CD14-positive monocyte (primary cell): Measurements from ENCODE around the gene OPN1SW. TPM values are rescaled to one million over a fixed set of nuclear protein-coding genes. Genes with fewer than 3 reads are reported as not detected.

Source experiments
- DNase-seq, 3 donors: peaks; one replicate each; pipeline ENCODE4 v3.0.0-alpha.2; 2011 to 2022
- H2AFZ ChIP-seq: 2 replicates; pipeline ENCODE4 v1.6.0; 2012; ENCODE audit warnings: mild to moderate bottlenecking, low read depth, low read length, inconsistent platforms; ENCODE audit not compliant: insufficient read depth, poor library complexity, severe bottlenecking
- H3K27ac ChIP-seq, 2 donors: 1 replicate in 1 of 2; 2 replicates in 1 of 2; pipeline ENCODE4 v1.5.1; 2012 to 2013; ENCODE audit warnings: low read length in 2 of 2, control low read depth in 1 of 2, inconsistent platforms in 1 of 2, low read depth in 1 of 2, mild to moderate bottlenecking in 1 of 2
- H3K27me3 ChIP-seq, 2 donors: one replicate each; pipeline versions ENCODE4 v1.6.0 to v1.6.1; 2011 to 2013; ENCODE audit warnings: low read length in 2 of 2; ENCODE audit not compliant: control insufficient read depth in 2 of 2, insufficient read depth in 2 of 2
- H3K36me3 ChIP-seq, 2 donors: replicated peaks in 1 of 2; 1 replicate in 1 of 2; 2 replicates in 1 of 2; pipeline versions ENCODE4 v1.5.1 to v1.6.1; 2012 to 2013; ENCODE audit warnings: low read length in 2 of 2, control low read depth in 1 of 2, inconsistent platforms in 1 of 2, mild to moderate bottlenecking in 1 of 2; ENCODE audit not compliant: insufficient read depth in 2 of 2, control insufficient read depth in 1 of 2
- H3K4me1 ChIP-seq, 2 donors: 1 replicate in 1 of 2; 2 replicates in 1 of 2; pipeline versions ENCODE4 v1.5.1 to v1.6.1; 2012 to 2013; ENCODE audit warnings: low read length in 2 of 2, control low read depth in 1 of 2, inconsistent platforms in 1 of 2, mild to moderate bottlenecking in 1 of 2, moderate library complexity in 1 of 2; ENCODE audit not compliant: insufficient read depth in 2 of 2, control insufficient read depth in 1 of 2
- H3K4me2 ChIP-seq: replicated peaks from 2 replicates; pipeline ENCODE3; 2012; ENCODE audit warnings: low read length, moderate library complexity, mild to moderate bottlenecking; ENCODE audit not compliant: poor library complexity, severe bottlenecking; ENCODE audit errors: extremely low read depth
- H3K4me3 ChIP-seq, 3 experiments: fragments of 200-600 bp in 1 of 3; sonication (generic) in 1 of 3; replicated peaks in 1 of 3; 1 replicate in 2 of 3; 2 replicates in 1 of 3; pipeline ENCODE4 v1.5.1; 2011 to 2013; ENCODE audit warnings: low read length in 3 of 3, mild to moderate bottlenecking in 3 of 3, control low read depth in 2 of 3, low read depth in 2 of 3, inconsistent platforms in 1 of 3, moderate library complexity in 1 of 3
- H3K79me2 ChIP-seq: 2 replicates; pipeline ENCODE4 v1.6.0; 2012; ENCODE audit warnings: mild to moderate bottlenecking, control low read depth, inconsistent platforms, low read length, moderate library complexity; ENCODE audit not compliant: insufficient read depth
- H3K9ac ChIP-seq: 2 replicates; pipeline ENCODE4 v1.6.0; 2017; ENCODE audit warnings: low read length, mild to moderate bottlenecking; ENCODE audit not compliant: insufficient read depth, poor library complexity, severe bottlenecking
- H3K9me3 ChIP-seq, 2 donors: replicated peaks in 1 of 2; 1 replicate in 1 of 2; 2 replicates in 1 of 2; pipeline versions ENCODE4 v1.5.1 to v1.6.1; 2012 to 2013; ENCODE audit warnings: low read length in 2 of 2, control low read depth in 1 of 2; ENCODE audit not compliant: control insufficient read depth in 1 of 2, insufficient read depth in 1 of 2
- H4K20me1 ChIP-seq: 2 replicates; pipeline ENCODE4 v1.6.0; 2012; ENCODE audit warnings: mild to moderate bottlenecking, low read length, control low read depth, moderate library complexity; ENCODE audit not compliant: insufficient read depth
- H3K27ac Mint-ChIP-seq, 7 donors: one replicate each; pipeline ENCODE4 v1.8.0; 2020; ENCODE audit warnings: mild to moderate bottlenecking in 7 of 7, mixed read lengths in 7 of 7, moderate library complexity in 6 of 7, inconsistent platforms in 2 of 7
- H3K27me3 Mint-ChIP-seq, 3 donors: one replicate each; pipeline ENCODE4 v1.8.0; 2021 to 2022; ENCODE audit warnings: low read depth in 3 of 3, mild to moderate bottlenecking in 3 of 3, mixed read lengths in 3 of 3, moderate library complexity in 3 of 3, inconsistent platforms in 1 of 3
- H3K36me3 Mint-ChIP-seq, 2 donors: one replicate each; pipeline ENCODE4 v1.8.0; 2020; ENCODE audit warnings: mixed read lengths in 2 of 2, inconsistent platforms in 1 of 2, mild to moderate bottlenecking in 1 of 2
- H3K4me1 Mint-ChIP-seq: one replicate; pipeline ENCODE4 v1.8.0; 2020; ENCODE audit warnings: mild to moderate bottlenecking, mixed read lengths
- H3K4me3 Mint-ChIP-seq, 2 donors: one replicate each; pipeline ENCODE4 v1.8.0; 2020; ENCODE audit warnings: mild to moderate bottlenecking in 2 of 2, mixed read lengths in 2 of 2, moderate library complexity in 1 of 2
- H3K9me3 Mint-ChIP-seq, 7 donors: one replicate each; pipeline ENCODE4 v1.8.0; 2020 to 2022; ENCODE audit warnings: mixed read lengths in 7 of 7, mild to moderate bottlenecking in 6 of 7, moderate library complexity in 6 of 7, inconsistent platforms in 2 of 7
- WGBS: methylation state at CpG from one replicate; pipeline ENCODE4 v1.1.5; 2013; ENCODE audit warnings: missing lambda C conversion rate; ENCODE audit not compliant: insufficient coverage; 5-methylcytosine and 5-hydroxymethylcytosine counted together
- intact Hi-C, 2 donors: fragments of 100-400 bp; cut with micrococcal nuclease; formaldehyde crosslinking; loops; one replicate each; pipeline versions ENCODE4 v1.15.0 to v1.15.1; 2023
- polyA plus RNA-seq, 3 donors: library from polyadenylated mRNA; depleted of rRNA in 1 of 3; unstranded in 2 of 3; stranded (reverse) in 1 of 3; fragments of 300-500 nt in 2 of 3; fragments of >200 nt in 1 of 3; fragmentation: Illumina TruSeq in 2 of 3; gene quantifications; 1 replicate in 2 of 3; 2 replicates in 1 of 3; pipeline ENCODE4 v1.2.3, GENCODE V29; 2012 to 2021
- TF ChIP-seq, protein P1 (sequence below): fragments of 200-600 bp; IDR thresholded peaks from one replicate; pipeline ENCODE4 v1.8.0; 2022; ENCODE audit warnings: antibody characterized with exemption, mild to moderate bottlenecking

The OPN1SW gene
- polyA plus RNA-seq, 3 donors: not detected

DNA sequence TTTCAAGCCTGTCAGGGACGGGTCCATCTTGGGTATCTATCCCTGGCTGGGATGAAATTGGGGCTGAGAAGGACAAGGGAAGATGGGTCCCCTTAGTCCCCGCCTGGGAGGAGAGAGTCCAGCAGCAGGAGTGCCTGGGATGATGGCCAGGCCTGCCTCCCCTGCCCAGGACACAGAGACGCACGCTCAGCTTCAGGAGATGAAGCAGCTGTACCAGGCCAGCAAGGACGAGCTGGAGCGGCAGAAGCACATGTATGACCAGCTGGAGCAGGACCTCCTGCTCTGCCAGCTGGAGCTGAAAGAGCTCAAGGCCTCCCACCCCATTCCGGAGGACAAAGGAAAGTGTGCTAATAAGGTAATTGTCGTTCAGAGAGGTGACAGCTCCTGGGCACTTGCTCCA, 31.6 kb upstream of the OPN1SW start:
- intact Hi-C loops: no loop called here
- no peaks in the 10 kb centered on the region for H3K4me1 Mint-ChIP-seq
- Histone ChIP-seq H3K79me2 (no peaks in the 10 kb centered on the region), H3K4me1 (peaks cover 3 to 4% of the 10 kb centered on the region in 2 donors), H3K27me3 (no peaks in the 10 kb centered on the region), H3K27ac (no peak overlapping the region), H3K4me3 (no peak overlapping the region), H4K20me1 (no peaks in the 10 kb centered on the region), H2AFZ (no peak overlapping the region), H3K9me3 (no peaks in the 10 kb centered on the region), H3K36me3 (no peaks in the 10 kb centered on the region), H3K9ac (no peak overlapping the region), H3K4me2 (no peak overlapping the region)
- no peaks in the 10 kb centered on the region for H3K9me3 Mint-ChIP-seq
- peaks cover 1 to 2% (median 2%) of the 10 kb centered on the region in 3 donors for H3K27me3 Mint-ChIP-seq
- 97% methylated on average over 7 of the region's 8 CpGs for WGBS
- no peak overlapping the region for H3K27ac Mint-ChIP-seq
- TF ChIP-seq, protein P1, sequence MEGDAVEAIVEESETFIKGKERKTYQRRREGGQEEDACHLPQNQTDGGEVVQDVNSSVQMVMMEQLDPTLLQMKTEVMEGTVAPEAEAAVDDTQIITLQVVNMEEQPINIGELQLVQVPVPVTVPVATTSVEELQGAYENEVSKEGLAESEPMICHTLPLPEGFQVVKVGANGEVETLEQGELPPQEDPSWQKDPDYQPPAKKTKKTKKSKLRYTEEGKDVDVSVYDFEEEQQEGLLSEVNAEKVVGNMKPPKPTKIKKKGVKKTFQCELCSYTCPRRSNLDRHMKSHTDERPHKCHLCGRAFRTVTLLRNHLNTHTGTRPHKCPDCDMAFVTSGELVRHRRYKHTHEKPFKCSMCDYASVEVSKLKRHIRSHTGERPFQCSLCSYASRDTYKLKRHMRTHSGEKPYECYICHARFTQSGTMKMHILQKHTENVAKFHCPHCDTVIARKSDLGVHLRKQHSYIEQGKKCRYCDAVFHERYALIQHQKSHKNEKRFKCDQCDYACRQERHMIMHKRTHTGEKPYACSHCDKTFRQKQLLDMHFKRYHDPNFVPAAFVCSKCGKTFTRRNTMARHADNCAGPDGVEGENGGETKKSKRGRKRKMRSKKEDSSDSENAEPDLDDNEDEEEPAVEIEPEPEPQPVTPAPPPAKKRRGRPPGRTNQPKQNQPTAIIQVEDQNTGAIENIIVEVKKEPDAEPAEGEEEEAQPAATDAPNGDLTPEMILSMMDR: no peak
- DNase-seq: no peak
- H3K4me3 Mint-ChIP-seq: no peak overlapping the region
- no peaks in the 10 kb centered on the region for H3K36me3 Mint-ChIP-seq

DNA sequence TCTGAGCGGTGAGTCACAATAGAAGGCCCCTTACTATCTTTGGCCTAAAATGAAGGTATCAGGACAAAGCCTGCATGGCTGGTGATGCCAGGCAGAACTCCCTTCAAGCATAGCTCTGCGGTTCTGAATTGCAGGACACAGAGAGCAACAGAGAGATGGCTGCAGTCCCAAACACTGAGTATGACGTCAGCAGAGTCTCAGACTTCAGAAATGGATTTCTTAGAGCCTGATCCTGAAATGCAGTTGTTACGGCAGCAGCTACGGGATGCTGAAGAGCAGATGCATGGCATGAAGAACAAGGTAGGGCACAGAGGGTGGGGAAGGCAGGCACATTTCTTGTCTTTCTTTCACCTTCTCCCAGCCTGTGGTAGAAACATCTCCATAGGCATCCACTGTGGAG, 29.6 kb upstream of the OPN1SW start:
- H3K36me3 Mint-ChIP-seq: no peaks in the 10 kb centered on the region
- Histone ChIP-seq H3K27me3 (no peaks in the 10 kb centered on the region), H3K36me3 (no peaks in the 10 kb centered on the region), H3K4me3 (no peak overlapping the region), H3K4me2 (no peak overlapping the region), H3K27ac (no peak overlapping the region), H3K9ac (no peak overlapping the region), H3K79me2 (no peaks in the 10 kb centered on the region), H2AFZ (no peak overlapping the region), H3K9me3 (no peaks in the 10 kb centered on the region), H3K4me1 (no peaks in the 10 kb centered on the region), H4K20me1 (no peaks in the 10 kb centered on the region)
- peaks cover 1 to 2% (median 2%) of the 10 kb centered on the region in 3 donors for H3K27me3 Mint-ChIP-seq
- no peak overlapping the region for H3K4me3 Mint-ChIP-seq
- no peak for DNase-seq
- WGBS: 100% methylated on average over 3 of the region's 5 CpGs
- TF ChIP-seq, protein P1: no peak
- intact Hi-C loops: no loop called here
- no peaks in the 10 kb centered on the region for H3K9me3 Mint-ChIP-seq
- no peaks in the 10 kb centered on the region for H3K4me1 Mint-ChIP-seq
- no peak overlapping the region for H3K27ac Mint-ChIP-seq
